Central memory CD8-positive, alpha-beta T cell (primary cell): Measurements from ENCODE around the gene CAMTA1.

Source experiments
- ATAC-seq: fragments of 150-1000 bp; cut with Tn5 transposase; replicated peaks from 2 replicates; pipeline ENCODE4 v1.10.0; 2022; ENCODE audit warnings: mild to moderate bottlenecking, moderate FRiP score, moderate number of reproducible peaks; ENCODE audit not compliant: poor library complexity, severe bottlenecking; ENCODE audit errors: extremely low read depth
- DNase-seq, 2 donors: peaks; one replicate each; pipeline ENCODE4 v3.0.0; 2021; ENCODE audit warnings: low spot score in 2 of 2
- H3K27ac Mint-ChIP-seq: one replicate; pipeline ENCODE4 v1.8.0; 2022; ENCODE audit warnings: low read depth, mild to moderate bottlenecking, moderate library complexity, mixed read lengths
- H3K27me3 Mint-ChIP-seq: one replicate; pipeline ENCODE4 v1.8.0; 2022; ENCODE audit warnings: mixed read lengths
- H3K36me3 Mint-ChIP-seq: one replicate; pipeline ENCODE4 v1.8.0; 2022; ENCODE audit warnings: mild to moderate bottlenecking, moderate library complexity, mixed read lengths; ENCODE audit not compliant: insufficient read depth
- H3K4me1 Mint-ChIP-seq: one replicate; pipeline ENCODE4 v1.8.0; 2022; ENCODE audit warnings: mixed read lengths
- H3K4me3 Mint-ChIP-seq: one replicate; pipeline ENCODE4 v1.8.0; 2022; ENCODE audit warnings: mild to moderate bottlenecking, moderate library complexity, mixed read lengths
- H3K9me3 Mint-ChIP-seq: one replicate; pipeline ENCODE4 v1.8.0; 2022; ENCODE audit warnings: mixed read lengths

Gene CAMTA1

DNA sequence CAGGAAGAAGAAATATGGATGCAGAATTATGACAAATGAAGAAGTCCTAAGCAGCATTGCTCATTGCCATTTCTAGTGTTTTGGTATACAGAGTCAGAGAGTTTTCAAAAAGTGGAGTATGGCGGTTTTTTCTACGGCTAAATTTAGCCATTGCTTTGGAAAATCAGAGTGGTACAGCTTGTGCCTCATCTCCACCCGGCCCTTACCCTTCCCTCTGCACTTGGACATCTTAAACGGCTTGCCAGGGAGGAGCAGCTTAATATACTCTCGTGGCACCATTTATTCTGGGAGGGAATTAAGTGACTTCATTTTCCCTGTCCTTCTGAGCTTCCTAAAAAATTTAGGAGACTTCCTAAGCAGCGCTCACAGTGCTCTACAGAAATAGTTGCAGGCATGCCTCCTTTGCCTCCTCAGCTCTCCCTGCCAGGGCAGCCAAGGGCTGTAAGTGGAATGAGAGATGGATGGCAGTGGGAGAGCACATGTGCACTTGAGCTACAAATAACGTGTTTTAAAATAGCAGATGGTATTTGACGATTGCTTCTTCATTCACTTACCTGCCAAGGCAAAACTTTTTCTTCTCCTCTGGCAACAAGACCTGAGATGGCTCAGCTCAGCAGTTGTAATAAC is 934.3 kb downstream of the CAMTA1 start:
- Mint-ChIP-seq H3K27ac (no peak overlapping the region), H3K4me1 (no peaks in the 10 kb centered on the region), H3K36me3 (no peaks in the 10 kb centered on the region), H3K9me3 (no peaks in the 10 kb centered on the region), H3K27me3 (peaks cover 63% of the 10 kb centered on the region), H3K4me3 (no peak overlapping the region)
- ATAC-seq (no peak), DNase-seq (no peak)

DNA sequence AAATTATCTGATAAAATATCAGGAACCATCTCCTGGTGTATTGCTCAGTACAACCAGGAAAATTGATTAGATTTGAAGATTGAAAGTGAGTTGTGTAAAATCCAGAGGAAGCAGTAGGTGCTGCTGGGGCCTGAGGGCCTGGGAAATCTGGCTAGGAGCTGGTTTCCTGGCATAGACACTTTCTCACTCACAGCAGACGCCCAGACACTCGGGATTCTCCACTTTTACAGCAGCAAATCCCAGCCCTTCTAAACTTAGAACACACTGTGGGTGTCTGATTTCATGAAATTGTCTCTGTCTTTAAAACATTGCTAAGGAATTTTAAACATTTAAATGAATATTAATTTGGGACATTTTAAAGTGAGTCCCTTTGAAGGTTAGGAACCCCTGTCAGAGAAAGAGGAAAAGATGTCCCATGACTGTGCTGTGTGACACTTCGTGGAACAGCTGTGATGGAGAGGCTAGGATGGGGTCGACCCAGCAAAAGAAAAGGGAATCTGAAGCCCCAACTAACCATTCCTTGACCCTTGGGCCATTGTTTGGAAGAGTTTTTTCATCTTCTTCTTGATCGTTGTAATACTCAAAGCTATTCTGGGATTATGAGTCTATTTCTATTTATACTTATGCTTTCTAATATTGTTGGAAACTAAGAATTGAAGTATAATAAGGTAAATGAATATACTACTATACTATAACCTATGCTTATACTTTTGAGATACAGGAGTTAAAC is 936.9 kb downstream of the CAMTA1 start:
- H3K4me1 Mint-ChIP-seq: no peaks in the 10 kb centered on the region

DNA sequence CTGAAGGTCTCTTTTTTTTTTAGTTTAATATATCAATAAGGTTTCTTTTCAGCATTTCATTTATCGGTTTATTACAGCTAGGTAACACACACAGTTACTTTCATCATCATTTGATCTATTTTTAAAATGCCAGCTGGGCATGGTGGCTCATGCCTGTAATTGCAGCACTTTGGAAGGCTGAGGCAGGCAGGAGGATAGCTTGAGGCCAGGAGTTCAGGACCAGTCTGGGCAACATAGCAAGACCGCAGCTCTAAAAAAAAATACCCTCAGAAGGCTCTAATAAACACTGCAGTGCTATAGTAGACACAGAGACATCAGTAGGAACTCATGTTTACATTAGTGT is 937.4 kb downstream of the CAMTA1 start:
- H3K4me3 Mint-ChIP-seq: no peak overlapping the region

More for the DNA sequence above, 936.9 kb downstream of the CAMTA1 start:
- no peak for ATAC-seq
- Mint-ChIP-seq H3K4me3 (no peak overlapping the region), H3K27me3 (peaks cover 57% of the 10 kb centered on the region), H3K27ac (no peak overlapping the region), H3K36me3 (no peaks in the 10 kb centered on the region), H3K9me3 (no peaks in the 10 kb centered on the region)
- no peak for DNase-seq

DNA sequence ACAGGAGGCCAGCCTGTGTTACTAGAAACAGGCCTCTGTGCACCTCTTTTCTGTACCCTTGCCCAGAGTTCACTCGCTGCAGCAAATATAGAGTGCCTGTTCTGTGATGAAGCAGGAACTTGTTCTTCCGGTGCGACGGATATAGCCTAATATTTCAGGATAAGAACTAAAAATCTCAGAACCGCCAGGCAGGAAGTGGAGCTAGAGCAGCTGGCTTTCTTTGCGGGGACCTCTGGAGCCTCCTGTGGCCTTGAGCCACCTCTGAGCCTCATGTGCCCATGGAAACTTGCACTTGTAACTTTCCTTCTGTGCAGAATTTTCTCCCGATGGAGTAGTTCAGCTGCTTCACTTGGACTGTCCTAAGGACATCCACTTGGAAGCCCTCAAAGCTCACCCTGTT is 941.4 kb downstream of the CAMTA1 start:
- Mint-ChIP-seq H3K4me1 (no peaks in the 10 kb centered on the region), H3K4me3 (no peak overlapping the region), H3K9me3 (no peaks in the 10 kb centered on the region), H3K27ac (no peak overlapping the region), H3K27me3 (peaks cover 60% of the 10 kb centered on the region), H3K36me3 (no peaks in the 10 kb centered on the region)
- no peak for DNase-seq
- no peak for ATAC-seq

More for the DNA sequence above, 937.4 kb downstream of the CAMTA1 start:
- H3K27ac Mint-ChIP-seq: no peak overlapping the region
- no peak for ATAC-seq
- no peak for DNase-seq
- peaks cover 54% of the 10 kb centered on the region for H3K27me3 Mint-ChIP-seq
- H3K4me1 Mint-ChIP-seq: no peaks in the 10 kb centered on the region
- H3K9me3 Mint-ChIP-seq: no peaks in the 10 kb centered on the region
- no peaks in the 10 kb centered on the region for H3K36me3 Mint-ChIP-seq

DNA sequence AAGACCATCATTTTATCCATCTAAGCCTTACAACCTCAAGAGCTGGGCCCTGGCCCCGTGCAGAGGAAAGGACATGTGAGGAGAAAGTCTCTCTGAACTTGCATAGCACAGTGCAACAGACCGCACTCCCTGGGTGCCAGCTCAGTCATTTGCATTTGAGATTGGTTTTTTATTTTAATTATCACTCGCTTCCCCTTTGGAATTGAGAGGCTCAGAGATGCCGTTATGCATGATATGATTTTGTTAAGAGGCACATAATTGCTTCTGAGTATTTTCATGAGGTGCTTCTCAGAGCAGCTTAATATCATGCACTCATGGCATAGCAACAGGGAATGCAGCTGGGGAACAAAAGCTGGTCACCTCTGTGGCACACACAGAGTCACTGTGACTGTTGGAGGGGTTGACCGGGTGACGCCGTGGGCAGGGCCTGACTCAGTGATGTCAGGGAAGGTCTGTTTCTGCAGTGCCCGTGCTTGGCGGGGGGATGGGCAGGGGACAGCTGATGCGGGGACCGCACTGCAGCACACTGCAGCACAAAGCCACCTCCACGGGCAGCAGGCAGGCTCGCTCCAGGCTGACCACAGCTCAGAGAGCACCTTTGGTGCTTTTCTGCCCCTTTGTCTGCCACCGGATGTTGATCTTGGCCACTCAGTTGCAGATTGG is 942.7 kb downstream of the CAMTA1 start:
- H3K27me3 Mint-ChIP-seq: peaks cover 69% of the 10 kb centered on the region
- no peak for DNase-seq
- no peaks in the 10 kb centered on the region for H3K36me3 Mint-ChIP-seq
- no peaks in the 10 kb centered on the region for H3K4me1 Mint-ChIP-seq
- ATAC-seq: no peak
- H3K4me3 Mint-ChIP-seq: no peak overlapping the region
- no peaks in the 10 kb centered on the region for H3K9me3 Mint-ChIP-seq
- H3K27ac Mint-ChIP-seq: no peak overlapping the region

DNA sequence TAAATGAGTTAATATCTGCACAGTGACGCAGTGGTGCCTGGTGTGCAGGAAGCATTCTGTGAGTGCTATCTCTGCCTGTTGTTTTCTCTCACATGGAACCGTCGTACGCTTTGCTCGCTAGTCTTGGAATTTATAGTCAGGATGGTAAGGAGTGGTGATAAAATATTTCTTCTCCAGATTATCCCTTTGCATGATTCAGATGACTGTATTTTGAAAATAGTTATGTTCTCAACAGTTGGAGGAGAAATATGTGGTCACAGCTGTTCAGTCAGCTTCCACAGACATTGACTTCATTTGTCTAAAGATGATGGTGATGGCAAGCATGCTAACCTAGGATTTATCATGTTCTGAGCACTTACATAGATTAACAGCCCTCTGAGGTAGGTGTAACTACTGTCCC is 944.5 kb downstream of the CAMTA1 start:
- Mint-ChIP-seq H3K4me3 (no peak overlapping the region), H3K27ac (no peak overlapping the region), H3K9me3 (no peaks in the 10 kb centered on the region), H3K27me3 (peaks cover 71% of the 10 kb centered on the region), H3K4me1 (no peaks in the 10 kb centered on the region), H3K36me3 (no peaks in the 10 kb centered on the region)
- ATAC-seq: no peak
- DNase-seq: no peak

DNA sequence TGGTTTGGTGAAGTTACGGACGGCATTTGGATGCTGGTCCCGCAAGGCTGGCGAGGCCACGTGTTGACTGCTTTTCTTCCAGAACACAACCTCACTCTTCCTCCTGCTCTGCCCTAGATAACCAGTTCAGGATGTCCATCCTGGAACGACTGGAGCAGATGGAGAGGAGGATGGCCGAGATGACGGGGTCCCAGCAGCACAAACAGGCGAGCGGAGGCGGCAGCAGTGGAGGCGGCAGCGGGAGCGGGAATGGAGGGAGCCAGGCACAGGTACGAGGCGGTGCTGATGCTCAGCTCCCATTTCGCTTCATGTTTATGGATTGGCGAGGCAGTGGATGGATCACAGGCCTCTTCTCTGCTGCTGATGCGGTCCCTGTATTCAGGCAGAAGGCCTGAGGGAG is 947.1 kb downstream of the CAMTA1 start:
- Mint-ChIP-seq H3K27ac (no peak overlapping the region), H3K9me3 (no peaks in the 10 kb centered on the region), H3K36me3 (no peaks in the 10 kb centered on the region), H3K27me3 (peaks cover 81% of the 10 kb centered on the region), H3K4me3 (no peak overlapping the region), H3K4me1 (no peaks in the 10 kb centered on the region)
- ATAC-seq (no peak), DNase-seq (no peak)

DNA sequence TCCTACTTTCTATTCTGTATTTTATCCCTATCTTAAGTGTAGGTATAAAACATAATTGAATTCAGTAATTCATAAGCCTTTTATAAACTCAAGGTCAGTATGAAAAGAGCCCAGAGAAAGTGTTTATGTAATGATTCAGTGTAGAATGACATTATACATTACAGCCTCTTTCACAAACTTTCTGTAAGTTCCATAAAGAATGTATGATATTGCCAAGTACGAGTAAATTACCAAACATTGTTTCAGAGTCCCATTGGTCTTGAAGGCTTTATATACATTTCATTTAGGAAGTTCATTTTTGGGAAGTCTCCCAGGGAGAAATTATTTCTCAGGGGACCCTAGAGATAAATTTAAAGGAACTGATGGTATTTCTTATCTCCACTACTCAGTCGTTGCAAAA is 948.0 kb downstream of the CAMTA1 start:
- Mint-ChIP-seq H3K4me3 (no peak overlapping the region), H3K27me3 (peaks cover 86% of the 10 kb centered on the region), H3K27ac (no peak overlapping the region)

DNA sequence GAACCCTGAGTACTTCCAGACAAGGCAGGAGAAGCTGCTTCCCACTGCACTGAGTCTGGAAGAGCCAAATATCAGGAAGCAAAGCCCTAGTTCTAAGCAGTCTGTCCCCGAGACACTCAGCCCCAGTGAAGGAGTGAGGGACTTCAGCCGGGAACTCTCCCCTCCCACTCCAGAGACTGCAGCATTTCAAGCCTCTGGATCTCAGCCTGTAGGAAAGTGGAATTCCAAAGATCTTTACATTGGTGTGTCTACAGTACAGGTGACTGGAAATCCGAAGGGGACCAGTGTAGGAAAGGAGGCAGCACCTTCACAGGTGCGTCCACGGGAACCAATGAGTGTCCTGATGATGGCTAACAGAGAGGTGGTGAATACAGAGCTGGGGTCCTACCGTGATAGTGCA is 952.8 kb downstream of the CAMTA1 start:
- H3K9me3 Mint-ChIP-seq: no peaks in the 10 kb centered on the region

More for the DNA sequence above, 948.0 kb downstream of the CAMTA1 start:
- ATAC-seq (no peak), DNase-seq (no peak)
- no peaks in the 10 kb centered on the region for H3K4me1 Mint-ChIP-seq
- H3K9me3 Mint-ChIP-seq: no peaks in the 10 kb centered on the region
- H3K36me3 Mint-ChIP-seq: no peaks in the 10 kb centered on the region

DNA sequence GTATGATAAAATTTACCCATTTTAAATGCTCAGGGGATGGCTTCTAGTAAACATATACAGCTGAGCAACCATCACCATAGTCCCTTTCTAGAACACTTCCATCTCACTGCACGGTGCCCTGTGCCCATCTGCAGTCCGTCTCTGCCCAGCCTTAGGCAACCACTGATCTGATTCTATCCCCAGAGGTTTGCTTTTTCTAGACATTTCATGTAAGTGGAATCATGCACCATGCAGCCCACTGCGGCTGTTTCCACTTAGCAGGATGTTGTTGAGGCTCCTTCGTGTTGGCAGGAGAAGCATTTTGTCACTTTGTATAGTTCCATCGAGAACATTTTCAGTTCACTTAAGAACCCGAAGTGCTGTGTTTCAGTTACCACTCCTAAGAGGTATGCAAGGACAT is 958.1 kb downstream of the CAMTA1 start:
- Mint-ChIP-seq H3K4me3 (no peak overlapping the region), H3K4me1 (no peaks in the 10 kb centered on the region), H3K36me3 (peaks cover 1% of the 10 kb centered on the region), H3K9me3 (no peaks in the 10 kb centered on the region), H3K27ac (no peak overlapping the region), H3K27me3 (peaks cover 42% of the 10 kb centered on the region)
- ATAC-seq: no peak
- no peak for DNase-seq

More for the DNA sequence above, 952.8 kb downstream of the CAMTA1 start:
- no peak for ATAC-seq
- no peak overlapping the region for H3K4me3 Mint-ChIP-seq
- no peaks in the 10 kb centered on the region for H3K4me1 Mint-ChIP-seq
- DNase-seq: no peak
- no peak overlapping the region for H3K27ac Mint-ChIP-seq
- peaks cover 67% of the 10 kb centered on the region for H3K27me3 Mint-ChIP-seq
- no peaks in the 10 kb centered on the region for H3K36me3 Mint-ChIP-seq

DNA sequence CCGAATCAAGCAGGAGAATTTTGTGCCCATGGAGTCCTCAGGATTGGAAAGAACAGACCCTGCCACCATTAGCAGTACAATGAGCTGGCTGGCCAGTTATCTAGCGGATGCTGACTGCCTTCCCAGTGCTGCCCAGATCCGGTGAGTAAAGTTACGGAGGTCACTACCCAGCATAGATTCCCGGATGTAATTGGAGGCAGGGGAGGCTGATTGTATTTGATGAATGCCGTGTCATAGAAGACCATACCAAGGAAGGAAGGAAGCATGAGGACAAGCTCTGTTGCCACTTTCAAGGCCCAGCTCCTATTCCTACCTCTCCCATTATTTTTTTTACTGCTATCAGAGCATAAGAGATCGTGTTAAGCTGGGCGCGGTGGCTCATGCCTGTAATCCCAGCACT is 959.6 kb downstream of the CAMTA1 start:
- no peak for ATAC-seq
- peaks cover 28% of the 10 kb centered on the region for H3K27me3 Mint-ChIP-seq
- no peak overlapping the region for H3K27ac Mint-ChIP-seq
- H3K9me3 Mint-ChIP-seq: no peaks in the 10 kb centered on the region
- peaks cover 1% of the 10 kb centered on the region for H3K36me3 Mint-ChIP-seq
- DNase-seq: no peak
- H3K4me1 Mint-ChIP-seq: no peaks in the 10 kb centered on the region
- no peak overlapping the region for H3K4me3 Mint-ChIP-seq

DNA sequence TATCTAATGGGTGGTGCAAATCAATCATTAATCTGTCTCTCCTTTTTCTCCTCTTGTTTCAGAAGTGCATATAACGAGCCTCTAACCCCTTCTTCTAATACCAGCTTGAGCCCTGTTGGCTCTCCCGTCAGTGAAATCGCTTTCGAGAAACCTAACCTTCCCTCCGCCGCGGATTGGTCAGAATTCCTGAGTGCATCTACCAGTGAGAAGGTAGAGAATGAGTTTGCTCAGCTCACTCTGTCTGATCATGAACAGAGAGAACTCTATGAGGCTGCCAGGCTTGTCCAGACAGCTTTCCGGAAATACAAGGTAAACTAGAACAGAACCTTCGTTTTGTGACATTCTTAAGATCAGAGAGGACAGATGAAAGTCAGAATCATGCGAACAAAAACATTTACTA is 960.5 kb downstream of the CAMTA1 start:
- DNase-seq (no peak), ATAC-seq (no peak)
- Mint-ChIP-seq H3K36me3 (peaks cover 1% of the 10 kb centered on the region), H3K9me3 (no peaks in the 10 kb centered on the region), H3K4me1 (no peaks in the 10 kb centered on the region), H3K27me3 (peaks cover 32% of the 10 kb centered on the region), H3K27ac (no peak overlapping the region), H3K4me3 (no peak overlapping the region)

DNA sequence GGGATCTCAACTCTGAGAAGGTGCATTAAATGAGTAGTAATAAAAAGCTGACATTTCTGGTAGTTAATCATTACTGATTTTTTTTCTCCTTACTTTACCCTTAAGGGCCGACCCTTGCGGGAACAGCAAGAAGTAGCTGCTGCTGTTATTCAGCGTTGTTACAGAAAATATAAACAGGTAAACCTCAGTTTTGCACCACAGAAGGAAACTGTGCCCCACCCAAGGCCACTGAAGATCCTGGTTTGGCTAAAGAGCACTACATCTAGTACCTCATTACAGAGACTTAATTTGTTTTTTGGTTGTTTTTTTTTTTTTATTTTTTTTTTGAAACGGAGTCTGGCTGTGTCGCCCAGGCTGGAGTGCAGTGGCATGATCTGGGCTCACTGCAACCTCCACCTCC is 962.4 kb downstream of the CAMTA1 start:
- ATAC-seq: no peak
- Mint-ChIP-seq H3K9me3 (no peaks in the 10 kb centered on the region), H3K4me3 (no peak overlapping the region), H3K27ac (no peak overlapping the region), H3K27me3 (peaks cover 44% of the 10 kb centered on the region), H3K4me1 (peaks cover 1% of the 10 kb centered on the region), H3K36me3 (peaks cover 1% of the 10 kb centered on the region)
- DNase-seq: no peak
